GM12878 (cell line): Measurements from ENCODE around the gene RUFY4.

Source experiments
- CTCF ChIP-seq, 3 experiments: IDR thresholded peaks in 2 of 3; conservative IDR thresholded peaks in 1 of 3; 2 replicates each; pipeline ENCODE4 v1.5.1; 2011; ENCODE audit warnings: low read depth in 3 of 3, low read length in 3 of 3, mild to moderate bottlenecking in 3 of 3, control low read depth in 2 of 3, moderate library complexity in 2 of 3, inconsistent platforms in 1 of 3, mixed read lengths in 1 of 3; ENCODE audit not compliant: control insufficient read depth in 2 of 3, insufficient read depth in 1 of 3; ENCODE audit errors: extremely low read depth in 1 of 3
- EED ChIP-seq: sonication (generic); IDR thresholded peaks from 2 replicates; pipeline ENCODE4 v1.6.1; 2016; ENCODE audit warnings: antibody characterized with exemption, low read depth
- ETV6 ChIP-seq, 2 experiments: fragments of 450-650 bp in 1 of 2; IDR thresholded peaks in 1 of 2; conservative IDR thresholded peaks in 1 of 2; 2 replicates each; pipeline ENCODE4 v1.6.1; 2014; ENCODE audit warnings: antibody characterized with exemption in 1 of 2, borderline replicate concordance in 1 of 2, low read depth in 1 of 2, mild to moderate bottlenecking in 1 of 2, moderate library complexity in 1 of 2
- MEF2B ChIP-seq: fragments of 450-650 bp; IDR thresholded peaks from 2 replicates; pipeline ENCODE4 v1.6.1; 2018; ENCODE audit warnings: mild to moderate bottlenecking, moderate library complexity; ENCODE audit not compliant: partially characterized antibody, poor library complexity, severe bottlenecking
- POLR2A ChIP-seq: IDR thresholded peaks from 2 replicates; pipeline ENCODE4 v1.6.1; 2011; ENCODE audit warnings: low read depth, mild to moderate bottlenecking, low read length
- RB1 ChIP-seq: fragments of 450-650 bp; formaldehyde crosslinking; IDR thresholded peaks from 2 replicates; pipeline ENCODE4 v1.6.1; 2017; ENCODE audit warnings: mild to moderate bottlenecking, borderline replicate concordance
- REST ChIP-seq: IDR thresholded peaks from 2 replicates; pipeline ENCODE4 v1.6.1; 2012; ENCODE audit warnings: mild to moderate bottlenecking, low read depth, low read length
- SIX5 ChIP-seq: IDR thresholded peaks from 2 replicates; pipeline ENCODE4 v1.6.1; 2011; ENCODE audit warnings: mild to moderate bottlenecking, low read depth, low read length, moderate library complexity; ENCODE audit not compliant: severe bottlenecking
- SUPT20H ChIP-seq: IDR thresholded peaks from 2 replicates; pipeline ENCODE4 v1.6.1; 2011; ENCODE audit warnings: low read depth, mild to moderate bottlenecking, low read length, moderate library complexity, borderline replicate concordance; ENCODE audit not compliant: control insufficient read depth
- TAF1 ChIP-seq: IDR thresholded peaks from 2 replicates; pipeline ENCODE4 v1.6.1; 2011; ENCODE audit warnings: mild to moderate bottlenecking, low read depth, low read length, borderline replicate concordance
- TCF12 ChIP-seq: IDR thresholded peaks from 2 replicates; pipeline ENCODE4 v1.6.1; 2011; ENCODE audit warnings: low read depth, mild to moderate bottlenecking, low read length
- ZBTB4 ChIP-seq: fragments of 450-650 bp; formaldehyde crosslinking; IDR thresholded peaks from 2 replicates; pipeline ENCODE4 v1.4.0; 2022; ENCODE audit warnings: mild to moderate bottlenecking, moderate library complexity

DNA sequence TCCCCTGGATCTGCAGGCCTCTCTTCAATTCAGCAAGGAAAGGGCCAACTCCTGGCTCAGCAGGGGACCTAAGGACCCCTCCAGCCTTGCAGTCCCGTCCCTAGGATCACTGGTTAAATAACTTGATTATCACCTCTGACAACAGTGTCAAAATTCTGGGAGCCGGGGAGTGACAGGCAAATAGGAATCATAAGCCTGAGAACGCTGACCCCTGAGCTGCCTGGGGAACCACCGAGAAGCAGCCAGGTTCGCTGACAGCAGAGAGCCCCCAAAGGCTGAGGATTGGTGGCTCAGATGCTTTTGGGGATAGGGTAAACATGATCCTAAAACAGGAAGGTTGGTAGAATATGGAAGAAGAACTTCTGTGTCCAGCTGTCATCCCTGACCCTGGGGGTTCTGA, 48.8 kb upstream of the RUFY4 start:
- no peak for TF ChIP-seq CTCF (IDR thresholded peaks at IDR 0.05 in 2 of 3, conservative IDR thresholded peaks at IDR 0.05 in 1 of 3; ENCODE audit: control insufficient read depth in 2 of 3, extremely low read depth in 1 of 3, insufficient read depth in 1 of 3, low read depth in 3 of 3, low read length in 3 of 3)
- TF ChIP-seq EED: no peak
- TF ChIP-seq ETV6 (conservative IDR thresholded peaks at IDR 0.05 in 1 of 2, IDR thresholded peaks at IDR 0.05 in 1 of 2; ENCODE audit: borderline replicate concordance in 1 of 2, low read depth in 1 of 2): no peak
- TF ChIP-seq RB1: no peak
- no peak for TF ChIP-seq SIX5
- no peak for TF ChIP-seq TCF12
- TF ChIP-seq MEF2B: no peak
- TF ChIP-seq ZBTB4 (CRISPR knock-in tag): no peak
- TF ChIP-seq POLR2A: no peak
- TF ChIP-seq TAF1: no peak
- TF ChIP-seq REST: no peak
- no peak for TF ChIP-seq SUPT20H
